HEK293T (cell line): Measurements from ENCODE around the gene DENND1B.

Source experiments
- FOXK2 ChIP-seq: fragments of 450-650 bp; IDR thresholded peaks from 2 replicates; pipeline ENCODE4 v1.6.1; 2016; ENCODE audit warnings: mild to moderate bottlenecking
- FOXM1 ChIP-seq: fragments of 450-650 bp; IDR thresholded peaks from 2 replicates; pipeline ENCODE4 v1.6.1; 2017; ENCODE audit warnings: mild to moderate bottlenecking, borderline replicate concordance

DNA sequence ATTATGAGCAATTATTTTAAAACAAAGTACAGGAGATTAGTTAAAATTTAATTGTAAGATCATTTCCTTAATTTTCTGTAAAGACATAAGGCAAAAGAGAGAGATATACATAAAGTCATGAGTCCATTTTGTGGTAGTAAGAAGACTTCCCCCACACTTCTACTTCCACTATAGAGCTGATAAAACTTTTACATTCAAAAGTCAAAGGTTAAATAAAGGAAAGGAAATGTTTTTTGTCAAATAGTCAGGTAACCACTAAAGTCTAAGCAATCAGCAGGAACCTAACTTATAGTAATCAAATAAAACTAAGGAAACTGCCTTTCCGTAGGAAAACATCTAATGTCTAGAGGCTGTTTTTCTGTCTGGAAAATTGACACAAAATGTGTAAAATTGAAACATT is 110.9 kb downstream of the DENND1B start:
- TF ChIP-seq FOXM1 (no peak), FOXK2 (no peak)
